TTC549 (cell line): ENCODE measurements around the gene MRPL42.
A peak's percentile ranks its signal among the peaks of the same experiment; 100 is the strongest.
"Not testable (repeated sequence)": the region's sequence is repeated elsewhere in the genome, so short reads cannot be mapped to it uniquely, and the experiment has no call there.

Experiments used
- FAIRE-seq: peaks from 2 replicates; lab custom pipeline; 2012; peaks lifted over from hg19 to GRCh38; lab: Jason Lieb, UNC

MRPL42 gene

DNA sequence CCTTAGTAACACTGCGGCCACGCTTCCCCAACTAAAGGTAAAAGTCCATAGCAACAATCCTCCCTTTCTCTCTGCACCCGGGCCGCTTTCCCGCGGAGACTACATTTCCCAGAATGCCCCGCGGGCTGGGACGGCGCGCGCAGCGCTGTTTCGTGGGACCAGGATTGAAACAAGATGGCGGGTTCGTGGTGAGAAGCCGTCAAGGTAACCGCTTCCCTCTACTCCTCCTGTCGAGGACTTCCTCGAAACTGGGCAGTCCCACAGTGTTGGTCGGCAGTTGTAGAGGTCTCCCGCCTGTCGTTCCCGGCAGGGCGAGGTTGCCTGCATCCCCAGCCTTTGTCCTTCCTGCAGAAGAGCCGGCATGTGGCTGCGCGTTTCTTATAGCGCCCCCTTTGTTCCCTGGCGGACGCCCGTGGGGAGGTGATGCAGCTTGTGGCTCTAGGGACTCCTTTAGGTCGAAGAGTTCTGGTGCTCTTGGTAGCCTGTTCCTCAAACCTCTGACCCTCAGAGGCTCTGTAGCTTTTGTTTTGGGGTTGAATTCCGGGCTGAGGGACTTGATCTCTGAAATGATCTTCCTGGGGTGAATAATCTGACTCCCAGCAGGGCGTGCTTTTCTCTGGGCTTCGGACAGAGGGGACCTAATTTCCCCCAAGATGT lies at the start of gene MRPL42:
TSS of gene MRPL42 (plus strand) at position 164 of the 657 bp plus-strand sequence. CDS start 1,772 bp downstream, outside the sequence.
- FAIRE-seq: peak; percentile 3

DNA sequence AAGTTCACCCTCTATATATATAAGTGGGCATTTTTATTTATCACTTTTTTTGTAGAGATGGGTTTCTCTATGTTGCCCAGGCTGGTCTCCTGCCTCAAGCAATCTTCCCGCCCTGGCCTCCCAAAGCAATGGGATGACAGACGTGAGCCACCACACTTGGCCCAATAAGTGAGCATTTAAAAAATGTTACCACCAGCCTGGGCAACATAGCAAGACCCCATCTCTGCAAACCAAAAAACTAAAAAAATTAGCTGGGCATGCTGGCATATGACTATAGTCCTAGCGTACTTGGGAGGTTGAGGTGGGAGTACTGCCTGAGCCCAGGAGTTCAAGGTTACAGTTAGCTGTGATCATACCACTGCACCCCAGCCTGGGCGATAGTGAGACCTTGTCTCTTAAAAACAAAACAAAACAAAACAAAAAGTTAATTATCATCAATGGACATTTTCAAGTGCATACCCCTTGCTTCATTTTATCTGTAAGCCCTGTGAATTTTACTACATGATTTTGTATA lies 49.3 kb upstream of the MRPL42 start:
- no peak for FAIRE-seq

GRCh38 chr12:93419388-93420034 lies 47.8 kb upstream of the MRPL42 start:
- FAIRE-seq: peak; percentile 47

DNA sequence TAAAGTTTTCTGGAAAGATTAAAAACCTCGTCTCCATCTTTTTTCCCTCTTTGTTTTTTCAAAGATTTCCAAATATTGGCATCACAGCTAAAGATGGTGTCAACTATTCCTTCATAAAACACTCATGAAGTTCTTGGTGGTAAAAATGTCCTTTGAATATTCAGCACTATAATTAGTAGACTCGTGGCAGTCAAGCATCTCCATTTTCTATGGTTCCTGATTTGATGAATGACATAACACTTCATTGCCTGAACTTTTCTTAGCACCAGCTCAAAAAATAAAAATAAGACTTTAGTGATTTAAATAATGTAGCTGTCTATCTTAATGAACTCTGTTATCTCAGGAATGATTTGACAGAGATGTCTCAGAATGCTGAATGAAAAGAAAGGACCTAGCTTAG lies 45.3 kb upstream of the MRPL42 start:
- no peak for FAIRE-seq

GRCh38 chr12:93425736-93426411 lies 41.4 kb upstream of the MRPL42 start:
- no peak for FAIRE-seq

DNA sequence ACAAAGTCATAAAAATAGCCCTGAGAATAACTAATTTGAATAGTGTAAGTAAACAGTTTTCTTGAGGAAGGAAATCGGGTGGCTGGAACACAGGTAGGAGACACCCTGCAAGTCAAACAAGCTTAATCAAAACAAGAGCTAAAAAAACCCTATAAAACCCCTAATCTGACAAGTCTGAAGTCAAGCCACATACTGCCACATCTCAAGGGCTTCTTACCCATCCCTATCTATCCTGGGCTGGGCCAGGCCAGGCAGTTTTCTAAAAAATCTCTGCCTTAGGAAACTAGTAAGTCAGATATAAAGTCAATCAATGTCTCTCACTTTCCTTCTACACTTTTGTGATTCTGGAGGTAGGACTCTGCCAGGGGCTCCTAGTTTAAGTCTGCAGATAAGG lies 40.9 kb upstream of the MRPL42 start:
- no peak for FAIRE-seq

GRCh38 chr12:93427779-93428564 lies 39.3 kb upstream of the MRPL42 start:
- no peak for FAIRE-seq

DNA sequence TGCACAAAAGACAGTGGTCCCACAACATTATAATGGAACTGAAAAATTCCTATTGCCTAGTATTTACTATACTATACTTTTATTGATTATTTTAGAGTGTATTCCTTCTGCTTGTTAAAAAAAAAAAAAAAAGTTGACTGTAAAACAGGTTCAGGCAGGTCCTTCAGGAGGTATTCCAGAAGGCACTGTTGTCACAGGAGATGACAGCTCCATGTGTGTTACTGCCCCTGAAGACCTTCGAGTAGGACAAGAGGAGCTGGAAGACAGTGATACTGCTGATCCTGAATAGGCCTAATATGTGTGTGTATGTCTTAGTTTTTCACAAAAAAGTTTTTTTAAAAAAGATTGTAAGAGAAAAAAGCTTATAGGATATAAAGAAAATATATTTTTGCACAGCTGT lies 37.9 kb upstream of the MRPL42 start:
- FAIRE-seq: no peak

- FAIRE-seq: no peak
Observed at GRCh38 chr12:93429852-93430251, 37.5 kb upstream of the MRPL42 start.

DNA sequence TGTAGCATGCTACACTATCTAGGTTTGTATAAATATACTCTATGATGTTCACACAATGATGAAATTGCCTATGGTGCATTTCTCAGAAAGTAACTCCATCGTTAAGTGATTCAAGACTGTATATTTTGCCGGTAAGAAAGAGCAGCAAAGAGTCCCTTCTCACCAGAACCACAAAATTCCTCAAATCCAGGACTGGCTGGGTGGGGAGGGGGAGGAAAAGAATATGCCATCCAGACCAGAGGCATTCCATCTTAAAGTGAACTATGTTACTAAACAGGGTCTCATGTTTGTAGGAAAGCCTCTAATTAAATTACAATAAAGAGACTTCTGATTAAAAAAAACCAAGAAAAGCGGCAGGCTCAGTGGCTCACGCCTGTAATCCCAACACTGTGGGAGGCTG lies 37.0 kb upstream of the MRPL42 start:
- FAIRE-seq: no peak

- not testable (repeated sequence) for FAIRE-seq
Observed at GRCh38 chr12:93432031-93432430, 35.3 kb upstream of the MRPL42 start.

DNA sequence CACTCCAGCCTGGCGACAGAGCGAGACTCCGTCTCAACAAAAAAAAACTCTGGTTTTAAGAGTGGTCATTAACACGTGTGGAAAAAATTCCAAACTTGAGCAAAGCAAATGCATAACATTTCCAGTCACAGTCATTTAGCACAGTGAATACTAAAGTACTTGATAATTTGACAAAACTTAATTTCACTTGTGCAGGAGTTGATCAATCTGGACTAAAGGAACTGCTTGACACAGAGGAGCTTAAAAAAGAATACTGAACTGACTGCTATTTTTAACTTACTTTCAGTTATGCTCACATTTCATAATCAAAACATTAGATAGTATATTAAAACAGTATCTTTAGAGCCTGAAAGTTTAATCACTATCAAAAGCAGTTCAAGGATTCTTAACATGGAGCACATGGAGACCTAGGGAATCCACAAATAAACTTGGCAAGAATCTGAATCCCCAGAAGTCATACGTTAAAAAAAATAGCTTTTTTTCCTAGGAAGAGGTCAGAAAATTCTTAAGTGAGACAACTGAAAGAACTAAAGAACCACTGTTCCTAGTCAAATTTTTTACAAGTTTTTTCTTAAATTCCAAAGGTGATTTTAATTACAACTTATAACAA lies 33.0 kb upstream of the MRPL42 start:
- no peak for FAIRE-seq

- no peak for FAIRE-seq
Observed at GRCh38 chr12:93438266-93439050, 28.9 kb upstream of the MRPL42 start.

- FAIRE-seq: no peak
Observed at GRCh38 chr12:93440043-93440835, 27.1 kb upstream of the MRPL42 start.

- no peak for FAIRE-seq
Observed at GRCh38 chr12:93441081-93441616, 26.2 kb upstream of the MRPL42 start.

GRCh38 chr12:93441617-93442410 lies 25.5 kb upstream of the MRPL42 start, which contains the start of gene UBE2N:
Gene UBE2N (minus strand): TSS chr12:93441947. CDS start chr12:93441884, 63 bp downstream.
- no peak for FAIRE-seq

DNA sequence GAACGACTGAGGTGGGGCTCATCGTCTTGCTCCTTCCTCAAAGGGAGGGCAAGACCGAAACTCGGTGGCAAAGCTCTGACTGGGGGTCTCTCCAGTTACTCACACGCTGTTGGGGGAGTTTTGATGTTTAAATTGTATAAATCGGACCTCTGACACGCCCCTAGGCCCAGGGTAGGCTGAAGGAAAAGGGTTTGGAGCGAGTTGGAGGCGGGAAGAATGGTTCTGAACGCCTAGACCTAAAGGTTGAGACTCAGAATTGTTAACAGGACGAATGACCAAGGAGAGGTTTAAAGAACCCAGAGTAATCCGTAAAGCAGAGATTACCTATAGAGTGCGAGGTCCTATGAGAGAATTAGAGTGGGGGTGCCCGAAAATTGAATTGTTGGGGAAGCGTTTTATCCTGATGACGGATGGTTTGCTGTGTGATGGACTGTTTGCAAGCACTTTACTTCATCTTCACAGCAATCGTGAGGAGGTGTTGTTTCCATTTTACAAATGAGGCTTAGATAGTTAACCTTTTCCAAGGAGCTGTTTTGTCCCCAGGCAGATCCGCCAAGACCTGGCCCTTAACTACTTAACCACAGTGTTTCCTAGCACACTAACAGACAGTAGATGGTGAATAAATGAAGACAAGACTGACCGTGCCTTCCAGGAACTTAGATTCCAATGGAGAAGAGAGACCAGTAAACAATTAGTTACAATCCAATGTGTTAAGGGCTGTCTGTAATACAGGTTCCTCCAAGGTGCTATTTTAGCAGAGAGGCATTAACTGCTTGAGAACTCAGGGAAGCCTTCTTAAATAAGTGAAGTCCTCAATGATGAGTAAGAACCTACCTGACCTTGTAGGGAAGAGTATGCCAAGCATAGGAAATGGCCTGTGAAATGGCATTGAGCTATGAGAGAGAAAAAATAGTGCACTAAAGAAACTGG lies 24.6 kb upstream of the MRPL42 start:
- no peak for FAIRE-seq

GRCh38 chr12:93443576-93443975 lies 23.7 kb upstream of the MRPL42 start:
- FAIRE-seq: no peak
